NCI-H82 treated with DMSO at 0.1 percent for 48 hours (cell line): Measurements from ENCODE around the gene INTS3.
A peak's percentile ranks its signal among the peaks of the same experiment; 100 is the strongest.
"Not testable (repeated sequence)": the region's sequence is repeated elsewhere in the genome, so short reads cannot be mapped to it uniquely, and the experiment has no call there.

Experiments
- DNase-seq: peaks from one replicate; lab custom pipeline; 2025; ENCODE audit not compliant: unreplicated experiment; lab: John Stamatoyannopoulos, UW

The INTS3 gene

DNA sequence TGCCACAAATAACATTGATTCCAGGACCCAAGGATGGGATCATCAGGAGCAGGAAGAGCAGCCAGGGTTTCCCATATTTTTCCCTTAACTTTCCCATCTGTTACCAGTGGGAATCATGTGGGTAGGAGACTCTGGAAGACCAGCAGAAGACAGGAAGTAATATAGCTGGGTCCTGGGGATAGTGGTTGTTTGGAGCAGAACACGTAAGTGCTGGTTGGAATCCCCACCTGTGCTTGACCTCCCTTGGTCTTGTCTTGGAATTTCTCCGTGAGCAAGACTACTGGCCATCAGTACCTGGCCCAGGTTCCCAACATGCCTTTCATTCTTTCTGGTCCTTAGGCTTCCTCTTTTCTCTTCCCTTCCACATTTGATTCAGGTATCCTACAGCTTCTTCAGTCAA, 26.4 kb downstream of the INTS3 start:
- no peak for DNase-seq

DNA sequence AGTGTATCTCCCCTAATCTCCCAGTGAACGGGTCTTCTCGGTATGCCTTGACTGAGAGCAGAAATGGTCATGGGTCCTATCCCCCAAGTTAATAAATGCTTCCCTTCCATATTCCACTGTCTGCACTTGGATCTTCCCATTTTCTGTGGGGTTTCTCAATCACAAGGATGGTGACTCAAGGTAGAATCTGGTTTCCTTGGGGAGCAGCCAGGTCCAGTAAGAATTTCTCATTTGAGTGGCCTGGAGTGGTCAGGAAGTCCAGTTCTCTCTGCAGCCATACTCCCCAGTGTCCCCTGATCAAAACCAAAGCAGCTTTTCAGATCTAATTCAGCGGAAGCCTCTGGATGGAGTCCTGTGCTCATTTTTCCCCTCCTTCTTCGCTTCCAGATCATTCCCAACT, 32.6 kb downstream of the INTS3 start:
- no peak for DNase-seq

DNA sequence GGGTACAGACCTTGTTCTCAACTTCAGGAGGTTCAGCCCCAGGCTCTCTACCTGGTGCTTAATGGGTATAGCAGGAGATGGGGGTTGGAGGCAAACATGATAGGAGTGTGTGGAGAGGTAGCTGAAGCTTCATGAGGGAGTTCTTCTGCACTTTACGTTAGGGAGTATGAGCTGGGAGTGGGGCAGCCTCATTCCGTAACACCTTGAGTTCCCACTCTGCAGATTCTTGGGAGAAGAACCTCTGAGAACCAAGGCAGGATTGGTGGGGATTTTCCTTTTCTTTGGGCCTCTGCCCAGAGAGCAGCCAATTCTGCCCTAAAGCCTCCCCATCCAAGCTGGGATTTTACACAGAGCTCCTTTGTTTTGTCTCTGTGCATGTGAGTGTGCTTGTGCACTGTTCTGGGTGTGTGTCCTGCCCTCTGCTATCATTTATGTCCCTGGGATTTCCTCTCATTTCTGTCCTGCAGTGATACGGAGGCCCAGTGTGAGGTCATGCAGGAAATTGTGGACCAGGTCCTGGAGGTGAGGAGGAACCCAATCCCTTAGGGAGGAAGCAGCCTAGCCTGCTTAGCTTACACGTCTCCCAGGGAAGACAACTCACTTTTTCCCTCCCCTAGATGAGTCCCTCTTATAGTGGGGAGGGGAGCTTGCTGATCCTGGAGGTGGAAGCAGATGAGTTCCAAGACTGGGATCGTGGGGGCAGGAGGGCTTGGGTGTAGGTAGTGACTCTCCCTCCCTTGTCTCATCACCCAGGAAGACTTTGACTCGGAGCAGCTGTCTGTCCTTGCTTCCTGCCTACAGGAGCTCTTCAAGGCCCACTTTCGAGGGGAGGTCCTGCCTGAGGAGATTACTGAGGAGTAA, 35.7 kb downstream of the INTS3 start:
- no peak for DNase-seq

DNA sequence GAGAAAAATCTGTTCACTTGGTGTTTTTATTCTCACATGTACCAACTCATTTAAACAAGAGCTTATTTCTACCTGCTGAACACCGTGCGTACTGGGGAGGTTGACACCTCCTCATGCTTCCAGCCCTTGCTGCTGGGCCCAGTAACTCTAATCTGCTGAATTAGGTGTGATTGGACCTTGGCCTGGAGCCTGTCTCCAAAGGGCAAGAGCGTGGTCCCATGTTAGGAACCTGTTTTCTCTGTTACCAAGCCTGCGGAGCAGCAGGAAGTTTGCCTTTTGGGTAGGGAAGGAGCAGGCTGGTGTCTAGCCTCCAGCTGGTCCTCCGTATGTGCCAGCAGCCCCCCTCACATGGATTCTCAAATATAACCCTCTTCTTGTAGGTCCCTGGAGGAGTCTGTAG, 36.5 kb downstream of the INTS3 start:
- no peak for DNase-seq

DNA sequence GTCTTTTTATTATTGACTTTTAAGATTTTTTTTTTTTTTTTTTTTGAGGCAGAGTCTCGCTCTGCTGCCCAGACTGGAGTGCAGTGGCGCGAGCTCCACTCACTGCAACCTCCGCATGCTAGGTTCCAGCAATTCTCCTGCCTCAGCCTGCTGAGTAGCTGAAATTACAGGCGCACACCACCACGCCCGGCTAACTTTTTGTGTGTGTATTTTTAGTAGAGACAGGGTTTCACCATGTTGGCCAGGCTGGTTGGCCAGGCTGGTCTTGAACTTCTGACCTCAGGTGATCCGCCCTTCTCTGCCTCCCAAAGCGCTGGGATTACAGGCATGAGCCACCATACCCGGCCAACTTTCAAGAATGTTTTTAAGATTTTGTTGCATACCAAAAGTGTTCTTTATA, 38.8 kb downstream of the INTS3 start:
- not testable (repeated sequence) for DNase-seq

DNA sequence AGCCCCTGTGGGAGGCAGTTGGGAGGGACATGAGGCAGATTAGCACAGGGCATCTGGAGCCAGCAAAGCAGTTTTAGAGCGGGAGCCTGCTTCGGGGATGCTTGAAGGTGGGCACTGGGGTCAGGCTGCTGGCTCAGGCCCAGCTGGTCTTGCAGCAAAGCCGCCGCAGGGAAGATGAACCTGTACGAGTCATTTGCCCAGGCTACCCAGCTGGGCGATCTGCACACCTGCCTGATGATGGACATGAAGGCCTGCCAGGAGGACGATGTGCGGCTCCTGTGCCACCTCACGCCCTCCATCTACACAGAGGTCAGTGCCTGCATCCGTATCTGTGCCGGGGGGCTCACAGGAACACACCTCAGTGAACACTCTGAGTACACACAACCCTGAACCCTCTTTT, 39.7 kb downstream of the INTS3 start:
- DNase-seq, result no peak

DNA sequence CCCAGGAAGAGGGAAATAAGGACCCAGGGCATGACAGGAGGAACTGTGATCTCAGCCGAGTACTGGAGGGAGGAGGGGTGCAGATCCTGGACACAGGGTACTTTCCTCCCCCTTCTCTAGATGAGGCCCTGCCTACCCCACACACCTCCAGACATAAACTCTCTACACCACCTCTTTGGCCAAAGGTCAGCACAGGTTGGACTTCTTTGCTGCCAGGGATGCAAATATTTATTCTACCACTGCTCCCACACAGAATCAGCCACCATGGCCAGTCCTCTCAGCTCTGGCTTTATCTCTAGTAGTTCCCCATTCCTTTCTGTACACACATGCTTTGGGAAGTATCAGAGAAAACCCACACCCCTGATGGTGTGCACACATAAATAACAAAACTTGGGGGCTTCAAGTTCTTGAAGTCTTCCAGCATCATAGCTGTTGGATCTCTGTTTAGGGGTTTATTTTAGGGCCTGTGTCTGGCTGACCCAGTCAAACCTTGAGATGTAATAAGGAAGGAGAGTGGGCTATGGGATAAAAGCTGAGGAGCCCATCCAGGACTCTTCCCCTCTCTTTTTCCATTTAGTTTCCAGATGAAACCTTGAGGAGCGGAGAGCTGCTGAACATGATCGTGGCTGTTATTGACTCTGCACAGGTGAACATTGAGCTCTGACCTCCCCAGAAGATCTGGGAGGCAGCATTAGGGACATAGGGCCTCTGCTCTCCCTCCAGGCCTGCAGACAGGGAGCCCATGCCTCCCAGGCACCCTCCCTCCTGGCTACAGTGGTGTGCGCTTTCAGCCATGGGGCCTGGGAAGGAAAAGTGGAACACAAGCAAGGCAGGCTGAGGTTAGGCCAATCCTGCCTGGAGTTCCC, 40.7 kb downstream of the INTS3 start:
- no peak for DNase-seq

DNA sequence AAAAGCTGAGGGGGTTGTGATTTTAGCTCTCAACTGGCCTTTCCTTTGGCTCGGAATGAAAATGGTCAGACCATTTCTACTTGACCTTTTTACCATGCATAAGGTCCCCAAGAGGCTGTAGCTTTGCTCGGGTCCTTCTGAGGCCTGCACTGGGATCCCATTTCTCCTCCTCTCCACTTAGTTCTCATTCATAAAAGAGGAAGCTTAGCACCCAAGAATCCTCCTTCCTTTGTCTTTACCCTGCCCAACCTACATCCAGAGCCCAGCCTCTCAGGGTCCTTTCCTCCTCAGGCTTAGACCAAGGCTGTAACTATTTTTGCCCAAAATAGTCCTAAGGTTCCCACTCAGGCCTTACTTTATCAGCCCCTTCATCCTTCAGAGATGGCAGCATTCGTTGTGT, 41.4 kb downstream of the INTS3 start:
- DNase-seq, result no peak

DNA sequence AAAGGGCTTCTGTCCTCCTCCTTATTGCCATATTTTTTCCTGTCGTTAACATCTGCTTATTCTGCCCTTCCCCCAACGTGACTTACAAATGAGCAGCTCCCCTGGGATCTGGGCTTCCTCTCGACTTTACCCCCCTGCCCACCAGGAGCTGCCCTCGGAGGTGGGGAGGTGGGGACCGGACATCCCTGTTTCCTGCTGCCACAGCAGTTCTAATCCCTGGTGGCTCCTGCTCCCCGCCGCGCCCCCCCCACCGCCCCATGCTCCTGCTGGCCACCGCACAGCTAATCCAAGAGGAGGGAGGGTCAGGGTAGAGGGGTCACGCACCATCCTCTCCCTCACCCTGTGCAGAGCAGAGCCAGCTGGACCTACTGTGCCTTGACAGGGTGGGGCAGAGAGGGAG, 42.9 kb downstream of the INTS3 start:
- peak; percentile 20 for DNase-seq

DNA sequence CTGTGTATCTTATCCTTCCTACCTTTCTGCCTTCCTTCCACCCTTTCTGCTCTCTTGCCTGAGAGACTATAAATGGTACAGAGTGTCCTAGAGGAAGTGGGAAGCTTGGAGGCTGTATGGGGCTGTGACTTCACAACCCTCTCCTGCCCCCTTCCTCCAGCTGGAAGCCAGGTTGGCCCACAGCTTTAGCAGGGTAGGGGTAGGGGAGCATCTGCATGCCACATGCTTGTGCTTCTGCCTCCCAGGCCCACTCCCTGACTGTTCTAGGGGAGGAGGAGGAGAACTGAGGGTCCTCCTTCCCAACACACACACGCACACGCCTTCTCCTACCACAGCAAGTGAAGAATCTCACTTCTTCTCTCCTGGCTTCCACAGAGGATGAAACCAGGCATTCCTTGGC, 43.4 kb downstream of the INTS3 start:
- DNase-seq, result no peak

DNA sequence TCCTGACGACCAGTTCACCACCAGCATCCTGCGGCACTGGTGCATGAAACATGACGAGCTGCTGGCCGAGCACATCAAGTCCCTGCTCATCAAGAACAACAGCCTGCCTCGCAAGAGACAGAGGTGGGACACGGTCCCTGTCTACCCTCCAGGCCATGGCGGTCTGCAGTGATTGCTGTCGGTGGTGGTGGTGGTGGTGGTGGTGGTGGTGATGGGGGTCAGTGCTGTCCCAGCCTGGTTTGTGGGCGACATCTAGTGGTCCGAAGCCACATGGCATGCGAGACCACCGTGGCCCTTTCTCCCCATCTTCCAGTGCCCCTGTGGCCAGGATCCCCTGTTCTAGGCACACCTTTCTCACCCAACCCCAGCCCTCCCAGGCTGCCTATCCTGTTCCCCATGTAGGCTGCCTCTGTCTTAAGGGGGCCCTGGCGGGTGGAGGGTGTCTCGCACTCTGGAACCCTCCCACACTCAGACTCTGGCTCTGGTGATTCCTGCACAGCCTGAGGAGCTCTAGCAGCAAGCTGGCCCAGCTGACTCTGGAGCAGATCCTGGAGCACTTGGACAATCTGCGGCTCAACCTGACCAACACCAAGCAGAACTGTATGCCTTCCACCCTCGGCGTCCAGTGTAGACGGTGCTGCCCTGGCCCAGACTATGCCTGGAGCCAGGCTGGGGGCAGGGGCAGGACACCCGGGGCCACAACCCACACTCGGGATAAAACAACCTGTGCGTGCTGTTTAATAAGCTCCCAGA, 44.2 kb downstream of the INTS3 start:
- no peak for DNase-seq

DNA sequence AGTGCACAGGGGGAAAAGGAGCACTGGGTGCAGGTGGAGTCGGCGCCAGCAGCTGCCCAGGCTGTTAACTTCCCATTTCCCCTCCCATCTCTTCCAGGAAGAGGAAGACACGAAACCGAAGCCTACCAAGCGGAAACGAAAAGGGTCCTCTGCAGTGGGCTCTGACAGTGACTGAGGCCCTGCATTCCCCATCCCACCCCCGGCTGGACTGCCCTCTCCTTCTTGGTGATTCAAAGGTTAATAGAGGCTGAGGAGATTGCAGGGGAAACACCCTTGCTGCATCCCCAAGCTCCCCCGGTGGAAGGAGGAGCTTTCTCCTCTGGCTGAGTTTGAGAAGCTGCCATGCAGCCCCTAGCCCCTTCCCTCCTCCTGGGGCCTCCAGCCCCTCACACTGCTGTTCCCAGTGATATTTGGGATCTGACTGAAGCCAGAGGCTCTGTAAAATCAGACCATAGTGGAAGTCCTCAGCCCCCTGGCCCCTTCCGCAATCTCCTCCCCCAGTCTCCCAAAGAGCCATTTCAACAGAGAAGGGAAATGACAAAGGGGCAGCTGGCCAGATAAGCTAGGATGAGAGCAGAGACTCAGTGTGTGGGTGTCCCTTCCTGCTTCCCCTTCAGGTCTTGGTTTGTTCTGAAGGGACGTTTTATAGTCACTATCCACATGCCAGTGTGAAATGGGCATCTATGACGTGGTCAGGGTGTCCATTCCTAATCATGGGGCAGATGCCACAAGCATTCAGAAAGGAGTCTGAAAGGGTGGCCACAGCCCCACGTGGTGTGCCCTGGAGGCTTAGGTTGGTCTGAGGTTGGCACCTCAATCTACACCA, 45.5 kb downstream of the INTS3 start:
- DNase-seq, result no peak

DNA sequence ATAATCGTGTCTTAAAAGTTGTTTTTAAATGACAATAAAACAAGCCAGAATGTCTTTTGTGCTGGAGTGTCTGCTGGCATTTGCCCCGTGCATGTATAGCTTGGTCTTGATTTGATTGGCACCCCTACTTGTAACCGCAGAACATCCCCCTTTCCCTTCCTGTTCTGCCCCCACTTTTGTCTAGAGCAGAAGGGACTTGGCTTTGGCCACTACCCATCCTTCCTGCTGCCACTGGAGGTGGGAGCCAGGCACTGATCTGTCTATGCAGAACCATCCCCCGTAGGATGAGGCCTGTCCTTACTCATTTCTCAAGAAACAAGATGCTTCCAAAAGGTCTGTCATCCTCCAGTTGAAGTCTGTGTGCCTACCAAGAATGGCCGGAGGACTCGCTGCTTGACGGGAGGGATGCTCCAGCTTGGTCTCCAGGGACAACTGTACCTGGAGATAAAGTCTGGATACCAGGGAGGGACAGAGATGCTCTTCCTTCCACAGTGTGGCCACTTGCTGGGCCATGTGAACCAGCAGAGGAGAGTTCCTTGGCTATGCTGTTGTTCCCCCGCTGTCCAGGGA, 46.3 kb downstream of the INTS3 start:
- DNase-seq, result no peak

DNA sequence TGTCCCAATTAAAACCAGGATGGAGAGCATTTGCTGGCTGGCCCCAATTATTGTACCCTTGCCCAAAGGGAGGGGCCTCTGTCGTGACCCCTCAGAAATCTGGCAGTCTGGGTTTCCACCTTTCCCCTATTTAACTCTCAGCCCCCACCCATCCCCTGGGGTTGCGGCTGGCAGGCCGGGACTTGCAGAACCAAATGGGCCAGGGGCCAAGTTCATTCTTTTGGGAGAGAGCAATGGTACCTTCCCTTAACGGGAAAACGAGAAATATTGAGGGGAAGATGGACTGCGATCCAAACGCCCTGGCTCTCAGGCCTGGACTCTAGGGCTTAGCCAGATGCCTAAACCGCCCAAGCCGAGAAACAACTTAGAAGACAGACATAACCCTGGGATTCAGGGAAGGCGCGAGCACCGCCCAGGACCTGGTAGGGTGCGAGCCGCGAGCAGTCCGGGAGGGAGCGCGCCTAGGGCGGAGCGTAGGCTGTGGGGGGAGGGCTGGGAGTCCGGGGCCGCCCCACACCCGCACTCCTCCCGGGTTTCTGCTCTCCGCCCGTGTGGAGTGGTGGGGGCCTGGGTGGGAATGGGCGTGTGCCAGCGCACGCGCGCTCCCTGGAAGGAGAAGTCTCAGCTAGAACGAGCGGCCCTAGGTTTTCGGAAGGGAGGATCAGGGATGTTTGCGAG, 47.1 kb downstream of the INTS3 start, which contains the start of gene SLC27A3:
TSS of gene SLC27A3 (plus strand) at position 628 of the 678 bp plus-strand sequence. CDS start 91 bp downstream, outside the sequence.
- peak; percentile 26 for DNase-seq

DNA sequence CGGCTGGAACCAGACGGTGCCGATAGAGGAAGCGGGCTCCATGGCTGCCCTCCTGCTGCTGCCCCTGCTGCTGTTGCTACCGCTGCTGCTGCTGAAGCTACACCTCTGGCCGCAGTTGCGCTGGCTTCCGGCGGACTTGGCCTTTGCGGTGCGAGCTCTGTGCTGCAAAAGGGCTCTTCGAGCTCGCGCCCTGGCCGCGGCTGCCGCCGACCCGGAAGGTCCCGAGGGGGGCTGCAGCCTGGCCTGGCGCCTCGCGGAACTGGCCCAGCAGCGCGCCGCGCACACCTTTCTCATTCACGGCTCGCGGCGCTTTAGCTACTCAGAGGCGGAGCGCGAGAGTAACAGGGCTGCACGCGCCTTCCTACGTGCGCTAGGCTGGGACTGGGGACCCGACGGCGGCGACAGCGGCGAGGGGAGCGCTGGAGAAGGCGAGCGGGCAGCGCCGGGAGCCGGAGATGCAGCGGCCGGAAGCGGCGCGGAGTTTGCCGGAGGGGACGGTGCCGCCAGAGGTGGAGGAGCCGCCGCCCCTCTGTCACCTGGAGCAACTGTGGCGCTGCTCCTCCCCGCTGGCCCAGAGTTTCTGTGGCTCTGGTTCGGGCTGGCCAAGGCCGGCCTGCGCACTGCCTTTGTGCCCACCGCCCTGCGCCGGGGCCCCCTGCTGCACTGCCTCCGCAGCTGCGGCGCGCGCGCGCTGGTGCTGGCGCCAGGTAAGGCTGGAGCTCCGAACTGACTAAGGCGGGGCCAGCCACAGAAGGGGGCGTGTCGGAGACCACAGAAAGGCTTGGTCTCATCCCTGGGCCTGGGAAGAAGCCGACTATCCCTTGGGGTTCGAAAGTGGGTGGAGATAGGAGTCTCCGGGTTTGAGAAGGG, 47.8 kb downstream of the INTS3 start:
- DNase-seq, result peak; percentile 62

DNA sequence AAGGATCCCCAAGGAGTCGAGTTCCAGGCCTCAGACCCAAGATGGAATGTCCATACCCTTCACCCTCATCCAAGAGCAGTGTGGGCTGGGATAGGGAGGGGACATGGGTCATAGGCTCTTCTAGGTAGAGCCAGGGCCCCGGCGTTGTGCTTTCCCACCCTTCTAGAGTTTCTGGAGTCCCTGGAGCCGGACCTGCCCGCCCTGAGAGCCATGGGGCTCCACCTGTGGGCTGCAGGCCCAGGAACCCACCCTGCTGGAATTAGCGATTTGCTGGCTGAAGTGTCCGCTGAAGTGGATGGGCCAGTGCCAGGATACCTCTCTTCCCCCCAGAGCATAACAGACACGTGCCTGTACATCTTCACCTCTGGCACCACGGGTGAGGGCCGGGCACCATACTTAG, 48.5 kb downstream of the INTS3 start:
- no peak for DNase-seq

DNA sequence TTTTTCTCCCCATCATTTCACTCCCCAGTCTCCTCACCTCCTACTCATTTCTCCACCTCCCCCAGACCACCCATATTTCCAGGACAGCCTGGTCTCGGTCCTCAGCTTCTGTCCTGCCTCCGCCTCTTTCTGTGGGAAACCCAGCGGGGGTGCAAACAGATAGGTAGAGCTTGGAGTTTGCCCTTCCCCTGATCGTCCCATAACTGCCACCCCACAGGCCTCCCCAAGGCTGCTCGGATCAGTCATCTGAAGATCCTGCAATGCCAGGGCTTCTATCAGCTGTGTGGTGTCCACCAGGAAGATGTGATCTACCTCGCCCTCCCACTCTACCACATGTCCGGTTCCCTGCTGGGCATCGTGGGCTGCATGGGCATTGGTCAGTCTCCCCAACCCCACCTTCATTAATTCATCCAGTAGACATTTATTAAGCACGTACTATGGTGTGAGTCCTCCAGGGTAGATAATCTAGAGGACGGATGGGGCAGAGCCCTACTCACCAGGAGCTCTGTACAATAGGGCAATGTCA, 49.1 kb downstream of the INTS3 start:
- no peak for DNase-seq

DNA sequence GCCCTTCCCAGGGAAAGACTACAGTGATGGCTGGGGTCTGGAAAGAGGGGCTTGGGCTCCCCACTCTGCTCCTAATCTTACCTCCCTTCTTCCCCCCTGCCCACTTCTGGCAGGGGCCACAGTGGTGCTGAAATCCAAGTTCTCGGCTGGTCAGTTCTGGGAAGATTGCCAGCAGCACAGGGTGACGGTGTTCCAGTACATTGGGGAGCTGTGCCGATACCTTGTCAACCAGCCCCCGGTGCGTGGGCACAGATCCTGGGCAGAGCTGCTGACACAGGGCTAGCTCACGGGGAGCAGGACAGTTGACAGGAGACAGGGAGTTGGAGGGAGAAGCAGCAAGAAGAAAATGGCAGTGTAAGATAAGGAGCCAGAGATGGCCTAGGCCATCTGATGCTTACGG, 49.8 kb downstream of the INTS3 start:
- DNase-seq, result no peak
